Ureter (tissue), 1 donor: ENCODE results near the gene MYO18B. TPM values are rescaled to one million over a fixed set of nuclear protein-coding genes. Genes with fewer than 3 reads are reported as not detected.

Experiments used
- DNase-seq: peaks from one replicate; pipeline ENCODE4 v3.0.0-alpha.2; 2020; ENCODE audit warnings: low spot score
- total RNA-seq: library from RNA; stranded (reverse); gene quantifications from one replicate; pipeline ENCODE4 v1.2.4, GENCODE V29; 2023
- donor health status: DM: yes; HTN: yes; CAD: no.

The MYO18B gene
- total RNA-seq, 1 donor from 2014 or later: 0.34 TPM

DNA sequence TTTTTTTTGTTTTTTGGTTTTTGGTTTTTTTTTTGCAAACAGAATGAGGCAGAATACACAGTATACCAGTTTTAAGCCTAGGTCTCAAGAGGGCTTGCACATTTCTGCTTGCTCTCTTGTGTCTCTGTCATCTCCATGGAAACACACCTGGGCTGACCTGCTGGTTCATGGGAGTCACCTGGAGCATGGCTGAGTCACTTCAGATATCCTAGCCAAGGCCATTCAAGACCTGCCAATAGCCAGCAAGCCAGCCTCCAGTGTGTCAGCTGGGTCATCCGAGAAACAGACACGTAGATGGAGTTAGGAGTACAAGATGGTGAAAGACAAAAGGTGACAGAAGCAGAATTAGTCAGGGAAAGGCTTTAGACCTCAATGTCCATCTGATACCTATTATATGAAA lies 303.1 kb downstream of the MYO18B start:
- no peak for DNase-seq

DNA sequence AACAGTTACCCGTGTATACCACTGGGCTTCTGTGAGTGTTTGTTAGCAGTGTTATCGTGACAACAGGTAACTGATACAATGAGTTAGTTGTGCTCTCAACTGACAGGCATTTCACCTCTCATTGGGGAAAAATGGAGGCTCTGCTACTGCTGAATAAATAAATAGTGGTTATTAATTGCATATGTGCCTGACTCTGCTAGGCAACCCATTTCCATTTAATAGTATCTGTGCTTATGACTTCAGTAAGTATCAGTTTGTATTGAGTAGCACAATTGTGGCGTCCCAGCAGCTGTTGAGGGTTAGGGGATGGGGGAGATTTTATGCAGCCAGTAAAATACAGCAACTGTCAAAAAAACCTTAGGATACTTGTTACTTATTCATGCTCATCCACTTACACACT lies 303.9 kb downstream of the MYO18B start:
- no peak for DNase-seq

DNA sequence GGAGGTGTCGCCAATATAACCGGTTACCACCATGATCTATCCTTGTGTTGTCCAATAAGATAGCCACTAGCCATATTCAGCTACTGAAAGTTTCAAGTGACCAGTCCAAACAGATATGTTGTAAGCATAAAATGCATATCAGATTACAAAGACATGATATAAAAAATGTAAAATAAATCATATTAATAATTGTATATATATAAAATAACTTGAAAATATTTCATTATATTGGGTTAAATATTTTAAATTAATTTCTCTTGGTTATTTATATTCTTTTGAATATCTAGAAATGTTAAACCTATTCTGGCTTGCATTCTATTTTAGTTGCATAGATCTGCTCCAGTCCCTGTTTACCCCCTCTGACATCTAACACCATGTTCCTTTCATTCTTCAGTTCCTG lies 305.5 kb downstream of the MYO18B start:
- DNase-seq: no peak

DNA sequence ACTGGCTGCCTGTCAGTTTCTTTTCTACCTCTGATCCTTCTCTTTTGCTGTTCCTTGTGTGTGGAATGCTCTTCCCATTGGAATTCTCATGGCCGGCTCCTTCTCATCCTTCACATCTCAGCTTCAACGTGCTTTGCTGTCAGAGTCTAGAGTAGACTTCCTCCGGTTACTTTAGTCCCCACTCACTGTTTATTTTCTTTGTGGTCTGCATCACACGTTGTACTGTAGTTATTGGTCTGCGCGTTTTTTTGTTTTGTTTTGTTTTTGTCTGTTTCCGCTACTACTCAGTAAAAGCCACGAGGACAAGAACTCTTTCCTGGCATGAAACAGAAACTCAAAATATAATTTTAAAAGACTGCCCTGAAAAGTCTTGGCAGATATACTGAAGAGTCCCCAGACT lies 305.9 kb downstream of the MYO18B start:
- no peak for DNase-seq

DNA sequence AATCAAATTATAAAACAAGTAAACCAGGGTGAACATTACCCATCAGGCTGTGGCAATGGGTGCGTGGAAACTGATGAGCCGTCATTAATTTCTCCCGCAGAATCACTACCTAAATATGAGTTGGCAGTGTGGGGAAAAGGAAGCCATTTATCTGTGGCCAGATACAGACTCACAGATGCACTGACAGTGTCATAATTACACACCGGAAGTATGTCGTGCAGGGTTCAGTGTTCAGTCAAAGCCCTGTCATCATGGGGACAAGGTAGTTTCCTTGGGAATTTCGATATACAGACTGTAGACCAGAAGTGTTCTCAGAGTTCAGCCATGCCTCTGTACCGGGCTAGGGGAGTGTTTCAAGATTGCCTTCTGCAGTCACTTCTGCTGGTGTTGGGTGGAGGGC lies 308.1 kb downstream of the MYO18B start:
- DNase-seq: no peak

DNA sequence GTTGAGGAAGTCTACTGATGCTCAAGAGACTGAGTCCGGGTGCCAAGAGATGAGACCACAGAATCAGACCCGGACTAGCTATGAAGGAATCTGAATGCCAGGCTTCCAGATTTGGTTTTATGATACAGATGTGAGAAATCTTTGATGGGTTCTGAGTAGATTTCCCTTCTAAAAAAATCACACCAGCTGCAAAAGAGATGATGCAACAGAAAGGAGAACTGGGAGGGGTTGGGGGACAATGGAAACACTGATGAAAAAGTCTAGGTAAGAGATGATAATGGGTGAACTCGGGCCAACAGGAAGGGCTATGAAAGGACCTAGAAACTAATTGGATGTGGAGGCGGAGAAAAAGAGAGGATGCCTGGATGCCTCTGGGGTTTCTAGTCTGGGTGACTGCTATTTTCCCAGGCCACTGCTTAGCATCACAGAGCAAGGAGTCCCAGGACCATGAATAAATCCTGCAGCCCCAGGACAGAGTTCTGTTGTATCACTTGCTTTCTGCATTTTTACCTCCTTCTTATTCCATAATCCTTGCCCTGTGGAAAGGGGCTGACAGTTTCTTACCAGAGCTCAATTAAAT lies 311.8 kb downstream of the MYO18B start:
- DNase-seq: no peak

DNA sequence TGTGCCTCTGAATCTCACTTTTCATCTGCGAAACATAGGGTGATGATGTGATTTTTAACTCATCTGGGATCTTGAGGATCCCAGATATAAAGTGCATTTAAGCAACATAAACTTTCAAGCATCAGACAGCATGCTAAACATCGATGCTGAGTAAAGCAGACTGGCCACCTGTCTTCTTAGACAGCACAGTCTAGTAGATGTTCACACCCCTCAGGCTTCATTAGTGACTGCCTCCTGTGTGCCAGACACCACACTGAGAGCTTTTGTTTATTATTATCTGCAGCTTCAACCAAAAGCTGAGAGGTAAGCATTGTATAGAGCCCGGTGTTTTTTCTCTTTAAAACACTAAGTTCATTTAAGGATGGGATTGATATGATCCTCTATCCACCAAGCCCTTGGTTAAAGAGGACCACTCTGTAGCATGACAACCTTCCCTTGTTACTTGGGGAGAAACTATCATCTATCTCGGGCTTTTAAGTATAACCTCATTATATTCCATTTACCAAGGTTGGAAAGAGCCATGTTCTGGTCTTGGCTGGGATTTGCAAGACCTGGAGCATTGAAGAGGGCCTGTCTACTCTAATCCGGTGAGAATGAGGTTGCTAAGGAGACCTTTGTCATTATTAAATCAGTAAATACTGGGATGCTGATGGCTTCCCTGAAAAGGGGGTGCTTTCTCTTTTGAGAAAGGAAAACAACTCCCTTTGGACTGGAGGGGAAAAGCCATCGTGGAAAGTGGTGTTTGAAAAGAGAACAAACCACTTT lies 313.0 kb downstream of the MYO18B start:
- DNase-seq: no peak

DNA sequence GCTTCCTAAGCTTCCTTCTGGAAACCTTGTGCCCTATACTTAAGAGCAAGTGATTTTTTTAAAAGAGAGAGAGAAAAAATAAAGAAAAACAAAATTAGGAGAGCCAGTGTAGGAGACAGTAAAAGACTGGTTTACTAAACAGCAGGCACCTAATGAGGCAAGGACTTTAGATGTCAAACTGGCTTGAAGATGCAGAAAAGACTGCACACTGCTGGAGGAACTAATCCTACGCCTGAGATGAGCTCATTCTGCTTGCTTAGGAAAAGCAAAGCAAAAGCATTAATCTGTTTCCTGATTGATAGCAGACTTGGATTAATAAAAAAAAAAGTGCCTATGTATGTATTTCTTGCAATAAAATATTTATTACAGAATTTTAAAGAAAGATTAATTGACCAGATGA lies 313.7 kb downstream of the MYO18B start:
- DNase-seq: no peak

DNA sequence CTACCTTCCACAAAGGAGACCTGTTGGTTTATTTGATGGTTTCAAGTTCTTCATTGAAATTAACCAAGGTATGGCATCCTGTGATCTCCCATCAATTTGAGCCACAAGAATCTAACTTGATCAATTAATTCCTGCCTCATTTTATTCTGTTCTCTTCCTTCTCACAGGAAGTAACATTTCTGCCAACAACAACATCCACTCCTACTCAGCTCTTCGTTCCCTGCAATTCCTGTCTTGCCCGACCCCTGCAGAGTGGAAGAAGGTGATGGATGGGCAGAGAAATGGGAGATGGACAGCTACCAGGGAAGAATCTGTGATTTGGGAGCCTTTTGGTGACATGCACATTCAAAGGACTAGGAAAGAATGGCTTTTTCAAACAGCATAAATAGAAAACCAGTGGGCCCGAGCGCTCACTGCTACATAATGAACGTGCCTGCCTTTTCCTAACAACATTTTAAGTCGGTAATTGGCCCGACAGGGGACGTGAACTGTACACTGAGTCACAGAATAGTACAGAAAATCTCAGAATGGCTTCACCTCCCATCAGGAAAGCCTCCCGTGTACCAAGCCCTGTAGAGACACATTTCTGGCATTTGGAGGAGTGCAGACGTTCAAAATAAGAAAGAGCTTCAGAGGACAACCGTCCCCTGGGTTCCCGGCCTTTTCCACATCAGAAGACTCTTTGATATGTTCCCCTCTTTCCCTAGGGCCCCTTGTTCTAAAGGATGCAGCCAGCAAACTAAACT lies 314.6 kb downstream of the MYO18B start:
- DNase-seq: no peak

DNA sequence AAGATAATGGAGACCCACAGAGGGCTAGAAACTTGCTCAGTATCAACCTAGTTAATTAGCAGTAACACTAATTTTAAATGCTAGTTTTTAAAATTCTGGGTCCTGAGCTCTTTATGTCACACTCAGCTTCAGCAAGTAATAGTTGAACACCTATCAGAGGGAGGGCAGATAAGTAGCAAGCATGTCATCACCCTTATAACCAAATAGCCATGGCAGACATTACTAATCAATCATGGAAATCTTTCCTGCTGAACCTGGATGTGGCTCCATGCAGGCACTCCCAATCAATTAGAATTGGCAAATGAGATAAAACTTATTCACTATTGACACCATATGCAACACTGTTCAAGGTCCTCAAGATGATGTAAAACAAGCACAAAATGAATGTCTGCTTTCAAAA lies 315.7 kb downstream of the MYO18B start:
- DNase-seq: no peak

DNA sequence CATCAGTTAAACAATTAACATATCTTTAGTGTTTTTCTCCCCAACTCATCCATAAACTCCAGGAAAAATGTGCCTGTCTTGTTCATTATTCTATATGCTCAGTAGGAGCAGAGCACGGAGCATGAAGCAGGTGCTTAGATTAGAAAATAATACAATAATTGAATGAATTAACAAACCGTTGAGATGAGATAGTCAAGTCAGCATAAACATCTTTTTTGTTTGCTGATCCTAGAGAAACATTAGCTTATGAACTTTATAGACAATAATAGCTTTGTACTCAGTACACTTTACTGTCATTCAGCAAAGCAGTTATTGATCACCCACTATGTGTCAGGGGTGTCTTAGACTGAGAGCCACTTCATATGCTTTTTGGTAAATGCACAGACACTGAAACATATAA lies 322.1 kb downstream of the MYO18B start:
- no peak for DNase-seq

DNA sequence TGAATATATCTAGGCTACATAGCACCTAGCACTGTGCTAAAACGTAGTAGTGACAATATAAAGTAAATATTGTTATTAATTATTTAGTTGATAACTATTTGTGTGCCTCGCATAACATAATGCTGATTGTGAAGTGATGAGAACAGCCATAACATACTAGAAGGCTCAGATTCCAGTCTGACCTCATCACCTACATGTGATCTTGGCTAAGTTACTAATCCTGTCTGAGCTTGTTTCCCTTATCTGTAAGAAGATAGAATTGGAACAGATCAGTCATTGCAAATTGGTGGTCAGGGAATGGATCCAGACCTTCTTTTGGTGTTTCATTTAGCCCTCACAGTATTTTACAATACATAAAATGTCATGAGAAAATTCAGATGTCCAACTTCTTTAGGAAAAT lies 323.9 kb downstream of the MYO18B start:
- DNase-seq: no peak

DNA sequence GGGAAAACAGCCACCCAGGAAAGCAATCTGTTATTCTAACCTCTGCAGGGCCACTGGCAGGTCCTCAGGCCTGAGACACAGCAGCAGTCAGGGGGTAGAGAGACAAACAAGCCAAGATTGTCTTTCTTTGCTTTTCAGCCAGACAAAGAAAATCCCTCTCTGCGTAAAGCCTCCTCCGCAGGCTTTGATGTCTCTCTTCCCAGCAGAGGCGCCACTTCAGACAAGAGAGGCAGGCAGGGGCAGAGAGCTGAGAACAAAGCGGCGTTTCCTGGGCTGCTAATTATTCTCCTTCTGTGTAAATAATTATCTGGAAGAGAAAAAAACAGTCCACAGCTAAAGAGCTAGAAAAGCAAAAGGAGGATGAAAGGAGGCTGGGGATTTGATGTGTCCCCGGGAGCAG lies 324.5 kb downstream of the MYO18B start:
- DNase-seq: no peak

DNA sequence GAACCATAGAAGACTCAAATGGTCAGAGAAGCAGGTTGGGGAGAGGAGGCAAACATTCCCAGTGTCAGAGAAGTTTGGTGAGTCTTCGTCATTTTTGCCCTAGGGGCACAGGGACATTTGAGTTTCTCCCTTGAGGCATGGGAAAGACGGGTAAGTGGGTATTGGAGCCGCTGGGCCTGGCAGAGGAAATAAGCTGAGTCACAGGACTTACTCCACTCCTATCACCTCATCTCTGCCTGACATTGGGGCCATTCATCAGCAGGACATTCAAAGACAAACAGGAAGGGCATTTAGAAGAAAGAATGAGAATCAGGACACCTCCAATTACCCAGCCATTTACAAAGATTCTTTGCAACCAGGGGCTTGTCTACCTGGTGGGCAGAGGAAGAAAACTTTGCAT lies 326.6 kb downstream of the MYO18B start:
- DNase-seq: no peak

DNA sequence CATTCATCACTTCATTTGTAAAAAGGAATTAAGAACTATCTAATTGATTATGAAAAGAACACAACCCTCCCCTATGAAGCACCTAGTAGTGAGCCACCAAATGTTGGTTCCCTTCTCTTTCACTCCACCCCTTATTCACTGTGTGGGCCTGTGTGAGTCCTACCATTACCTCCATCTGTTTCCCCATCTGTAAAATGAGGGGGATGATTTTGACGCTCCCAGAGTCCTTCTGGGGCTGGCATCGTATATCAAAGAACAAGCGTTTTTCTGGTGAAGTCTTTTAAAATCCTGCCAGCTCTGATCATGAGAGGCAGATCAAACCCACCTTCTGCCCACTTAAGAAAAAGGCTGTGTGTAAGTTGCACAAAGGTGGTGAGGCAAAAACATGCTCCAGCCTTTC lies 330.6 kb downstream of the MYO18B start:
- DNase-seq: no peak

DNA sequence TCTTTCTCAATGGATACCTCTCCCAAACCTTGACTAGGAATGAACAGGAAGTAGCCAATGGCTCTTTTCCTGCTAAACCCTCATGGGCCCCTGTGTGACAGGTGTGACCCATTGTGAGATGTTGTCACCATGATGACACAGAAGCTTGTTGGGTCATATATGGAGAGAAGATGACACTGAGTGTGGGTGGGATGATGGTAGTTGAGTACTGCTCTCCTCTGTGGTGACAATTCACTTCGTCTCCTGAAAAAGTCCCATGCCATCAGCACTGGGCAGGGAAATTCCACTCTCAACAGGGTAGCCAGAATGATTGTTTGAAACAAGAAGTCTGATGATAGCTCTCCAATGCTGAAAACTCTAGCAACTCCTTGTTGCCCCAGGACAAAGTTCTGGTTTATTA lies 333.3 kb downstream of the MYO18B start:
- DNase-seq: no peak

DNA sequence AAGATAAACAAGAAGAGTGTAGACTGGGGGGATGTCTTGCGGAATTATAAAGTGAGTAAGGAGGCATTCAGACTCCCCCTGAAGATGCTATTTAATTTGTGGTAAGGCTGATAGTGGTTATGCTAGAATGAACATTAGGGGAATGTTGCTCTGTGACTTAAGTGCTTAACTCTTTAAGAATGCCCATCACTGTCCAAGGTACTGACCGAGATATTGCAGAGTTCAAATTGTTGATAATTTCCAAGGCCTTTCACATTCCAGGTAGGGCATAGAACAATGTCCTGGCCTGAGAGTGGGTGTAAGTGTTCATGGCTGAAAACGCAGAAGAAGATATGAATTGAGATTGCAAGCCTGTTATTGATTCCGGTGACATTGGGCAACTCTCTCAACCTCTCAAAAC lies 337.0 kb downstream of the MYO18B start:
- DNase-seq: no peak

Other genes with a start within 250 kb of the MYO18B start
- gene GRK3, start 177.5 kb upstream of the MYO18B start, total RNA-seq: 21.6 TPM